Measurements from ENCODE around the gene CAMTA1.

- TF ChIP-seq CTCF (IDR thresholded peaks at IDR 0.05) (no peak), POLR2A (IDR thresholded peaks at IDR 0.05) (no peak), POLR2AphosphoS5 (IDR thresholded peaks at IDR 0.05; ENCODE audit: insufficient read depth in 1 of 2, low read depth in 1 of 2) (no peak)
Measured at GRCh38 chr1:6770751-6771440, 14.4 kb upstream of the CAMTA1 start.
